Measurements from ENCODE around the gene GRID1. TPM values are rescaled to one million over a fixed set of nuclear protein-coding genes. Genes with fewer than 3 reads are reported as not detected.

Gene GRID1
- total and polyA plus RNA-seq, 10 of the 15 experiments (the other 5 are each of a cell fraction or from before 2014, with no cell fraction given) = 0.04 to 0.62 (median 0.08) TPM; not detected in 5

GRCh38 chr10:85621562-85621961 lies 745.0 kb downstream of the GRID1 start:
- RAD21 ChIA-PET (ENCODE audit: unreplicated experiment) = no interaction called here
- 0% methylated on average over 2 of the region's 2 CpGs for WGBS (ENCODE audit: insufficient coverage, insufficient replicate concordance, low lambda C conversion rate, missing lambda C conversion rate)
- intact Hi-C loops (cut with micrococcal nuclease; ENCODE audit: unreplicated experiment) = no loop called here
- CTCF ChIA-PET = no interaction called here
- Histone ChIP-seq H3K79me2 (ENCODE audit: control insufficient read depth, insufficient read depth, low read length) (no peaks in the 10 kb centered on the region), H3K9me3 (replicated peaks; ENCODE audit: control insufficient read depth, insufficient read depth, low read length) (no peaks in the 10 kb centered on the region), H3K27me3 (replicated peaks in 1 of 2; ENCODE audit: control insufficient read depth in 2 of 2, insufficient read depth in 2 of 2, low read length in 1 of 2) (no peaks in the 10 kb centered on the region), H4K20me1 (ENCODE audit: control insufficient read depth, insufficient read depth) (no peaks in the 10 kb centered on the region), H3K4me3 (no peak overlapping the region), H3K4me1 (ENCODE audit: control insufficient read depth, insufficient read depth, low read length) (no peaks in the 10 kb centered on the region), H3K36me3 (ENCODE audit: control insufficient read depth in 2 of 2, insufficient read depth in 2 of 2, low read length in 1 of 2) (no peaks in the 10 kb centered on the region), H2AFZ (ENCODE audit: control insufficient read depth, low read depth, low read length) (no peak overlapping the region), H3K9ac (ENCODE audit: control insufficient read depth, insufficient read depth, low read length) (no peak overlapping the region), H3K27ac (ENCODE audit: control insufficient read depth, insufficient read depth) (no peak overlapping the region), H3K4me2 (ENCODE audit: control insufficient read depth, insufficient read depth) (no peak overlapping the region)
- TF ChIP-seq TCF12 (IDR thresholded peaks at IDR 0.05; ENCODE audit: low read depth, low read length) (no peak), KDM1A (IDR thresholded peaks at IDR 0.05; ENCODE audit: borderline replicate concordance) (no peak), CEBPB (IDR thresholded peaks at IDR 0.05; ENCODE audit: borderline replicate concordance in 1 of 2, low read depth in 2 of 2, low read length in 2 of 2) (no peak), STAT3 (IDR thresholded peaks at IDR 0.05; ENCODE audit: low read depth, low read length) (no peak), ZBTB33 (IDR thresholded peaks at IDR 0.05) (no peak), PAX5 (IDR thresholded peaks at IDR 0.05; ENCODE audit: borderline replicate concordance, low read depth, low read length) (no peak), ZNF207 (IDR thresholded peaks at IDR 0.05; ENCODE audit: borderline replicate concordance) (no peak), NFYA (IDR thresholded peaks at IDR 0.05; ENCODE audit: borderline replicate concordance, low read depth, low read length) (no peak), NFXL1 (IDR thresholded peaks at IDR 0.05; ENCODE audit: borderline replicate concordance) (no peak), ZNF592 (IDR thresholded peaks at IDR 0.05) (no peak), MXI1 (IDR thresholded peaks at IDR 0.05; ENCODE audit: low read depth, low read length) (no peak), MAX (IDR thresholded peaks at IDR 0.05; ENCODE audit: low read depth, low read length) (no peak)
- in situ Hi-C loops (cut with MboI) = no loop called here
- SMC1A ChIA-PET (ENCODE audit: uncharacterized antibody, unreplicated experiment) = no interaction called here
- FAIRE-seq = no peak
- ATAC-seq = no peak
- POLR2A ChIA-PET = no interaction called here
- no TSS peak for BruUV-seq (replicated peaks)
- no peak for DNase-seq (ENCODE audit: low read depth, low spot score)
